Activated naive CD4-positive, alpha-beta T cell (primary cell): Measurements from ENCODE around the gene PCDHGA2.
A peak's percentile ranks its signal among the peaks of the same experiment; 100 is the strongest.
"Not testable (repeated sequence)": the region's sequence is repeated elsewhere in the genome, so short reads cannot be mapped to it uniquely, and the experiment has no call there.

Experiments used
- DNase-seq, 4 experiments: peaks; one replicate each; lab custom pipeline; 2025; lab: John Stamatoyannopoulos, UW

Gene PCDHGA2

DNA sequence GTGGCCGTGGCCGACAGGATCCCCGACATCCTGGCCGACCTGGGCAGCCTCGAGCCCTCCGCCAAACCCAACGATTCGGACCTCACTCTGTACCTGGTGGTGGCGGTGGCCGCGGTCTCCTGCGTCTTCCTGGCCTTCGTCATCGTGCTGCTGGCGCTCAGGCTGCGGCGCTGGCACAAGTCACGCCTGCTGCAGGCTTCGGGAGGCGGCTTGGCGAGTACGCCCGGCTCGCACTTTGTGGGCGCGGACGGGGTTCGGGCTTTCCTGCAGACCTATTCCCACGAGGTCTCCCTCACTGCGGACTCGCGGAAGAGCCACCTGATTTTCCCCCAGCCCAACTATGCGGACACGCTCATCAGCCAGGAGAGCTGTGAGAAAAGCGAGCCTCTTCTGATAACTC lies 7.5 kb downstream of the PCDHGA2 start:
- DNase-seq = not testable (repeated sequence)

DNA sequence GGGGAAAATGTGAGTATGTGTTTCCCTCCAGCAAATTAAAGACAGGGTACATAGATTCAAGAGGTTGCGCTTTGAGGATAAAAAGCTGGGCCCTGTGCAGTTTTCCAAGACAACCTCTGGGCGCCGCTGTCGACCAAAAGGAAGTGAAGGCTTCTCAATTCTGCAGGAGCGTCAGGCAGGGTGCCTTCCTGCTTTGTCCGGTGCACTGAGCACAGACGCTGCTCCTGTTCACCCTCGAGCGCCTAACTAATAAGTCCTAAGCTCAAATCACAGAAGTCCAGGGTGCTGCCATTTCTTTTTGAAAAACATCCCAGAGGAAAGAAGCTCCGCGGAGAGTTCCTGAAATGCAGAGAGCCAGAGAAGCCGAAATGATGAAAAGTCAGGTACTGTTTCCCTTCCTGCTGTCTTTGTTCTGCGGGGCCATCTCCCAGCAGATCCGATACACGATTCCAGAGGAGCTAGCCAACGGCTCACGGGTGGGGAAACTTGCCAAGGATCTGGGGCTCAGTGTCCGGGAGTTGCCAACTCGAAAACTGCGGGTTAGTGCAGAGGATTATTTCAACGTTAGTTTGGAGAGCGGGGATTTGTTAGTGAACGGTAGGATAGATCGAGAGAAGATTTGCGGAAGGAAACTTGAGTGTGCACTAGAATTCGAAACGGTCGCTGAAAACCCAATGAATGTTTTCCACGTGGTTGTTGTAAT lies 11.5 kb downstream of the PCDHGA2 start, which contains the start of gene PCDHGB1:
Gene PCDHGB1 (plus strand): TSS at position 183 of the 703 bp plus-strand sequence. CDS start 162 bp downstream, at position 345.
- no peak for DNase-seq

GRCh38 chr5:141351591-141351990 lies 13.0 kb downstream of the PCDHGA2 start:
- DNase-seq = no peak

DNA sequence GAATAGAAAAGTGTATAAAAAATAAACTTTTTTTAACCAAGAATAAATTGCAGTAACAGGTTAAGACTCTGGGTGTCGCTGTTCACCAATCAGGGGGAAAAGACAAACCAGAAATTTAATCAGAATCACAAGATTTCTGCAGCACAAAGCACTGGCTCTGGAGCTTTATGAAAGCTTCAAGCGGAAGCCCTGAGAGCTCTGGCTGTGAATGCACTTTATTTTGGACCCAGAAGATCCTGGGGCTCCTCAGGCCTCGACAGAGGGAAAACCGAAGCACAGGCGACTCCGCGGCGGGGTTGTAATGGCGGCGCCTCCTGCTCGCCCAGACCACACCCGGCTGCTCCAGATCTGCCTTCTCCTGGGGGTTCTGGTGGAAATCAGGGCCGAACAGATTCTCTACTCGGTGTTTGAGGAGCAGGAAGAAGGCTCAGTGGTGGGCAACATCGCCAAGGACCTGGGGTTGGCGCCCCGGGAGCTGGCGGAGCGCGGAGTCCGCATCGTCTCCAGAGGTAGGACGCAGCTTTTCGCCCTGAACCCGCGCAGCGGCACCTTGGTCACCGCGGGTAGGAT lies 16.4 kb downstream of the PCDHGA2 start, which contains the start of gene PCDHGA4:
Gene PCDHGA4 (plus strand): TSS at position 122 of the 570 bp plus-strand sequence. CDS start 87 bp downstream, at position 209.
- DNase-seq = no peak

DNA sequence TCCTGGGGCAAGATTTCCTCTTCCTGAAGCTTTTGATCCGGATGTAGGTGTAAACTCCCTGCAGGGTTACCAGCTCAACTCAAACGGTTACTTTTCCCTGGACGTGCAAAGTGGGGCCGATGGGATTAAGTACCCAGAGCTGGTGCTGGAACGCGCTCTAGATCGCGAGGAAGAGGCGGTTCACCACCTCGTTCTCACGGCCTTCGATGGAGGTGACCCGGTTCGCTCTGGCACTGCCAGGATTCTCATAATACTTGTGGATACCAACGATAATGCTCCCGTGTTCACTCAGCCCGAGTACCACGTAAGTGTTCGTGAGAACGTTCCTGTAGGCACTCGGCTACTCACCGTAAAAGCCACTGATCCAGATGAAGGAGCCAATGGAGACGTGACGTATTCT lies 17.1 kb downstream of the PCDHGA2 start:
- DNase-seq = no peak

- DNase-seq = no peak
Observed at GRCh38 chr5:141356133-141356532, 17.6 kb downstream of the PCDHGA2 start.

- DNase-seq = no peak
Observed at GRCh38 chr5:141356950-141357349, 18.4 kb downstream of the PCDHGA2 start.

DNA sequence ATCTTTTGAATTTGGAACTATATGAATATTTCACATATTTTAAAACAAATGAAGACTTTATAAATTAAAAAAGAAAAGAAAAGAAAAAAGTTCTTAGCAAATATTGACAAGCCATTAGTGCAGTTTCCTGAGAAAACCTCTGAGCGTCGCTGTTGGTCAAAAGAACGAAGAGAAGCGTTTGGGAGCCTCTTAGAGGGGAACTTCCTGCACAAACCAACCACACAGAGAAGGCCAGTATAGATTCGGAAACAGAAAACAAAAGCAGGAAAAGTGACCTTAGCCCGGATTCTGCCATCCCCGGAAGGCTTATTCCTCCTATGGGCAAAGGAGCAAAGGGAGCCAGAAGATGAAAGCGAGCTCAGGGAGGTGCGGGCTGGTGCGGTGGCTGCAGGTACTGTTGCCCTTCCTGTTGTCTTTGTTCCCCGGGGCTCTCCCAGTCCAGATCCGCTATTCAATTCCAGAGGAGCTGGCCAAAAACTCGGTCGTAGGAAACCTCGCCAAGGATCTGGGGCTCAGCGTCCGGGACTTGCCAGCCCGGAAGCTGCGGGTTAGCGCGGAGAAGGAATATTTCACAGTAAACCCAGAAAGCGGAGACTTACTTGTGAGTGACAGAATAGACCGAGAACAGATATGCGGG lies 21.3 kb downstream of the PCDHGA2 start, which contains the start of gene PCDHGB2:
Gene PCDHGB2 (plus strand): TSS at position 205 of the 637 bp plus-strand sequence. CDS start 142 bp downstream, at position 347.
- no peak for DNase-seq

DNA sequence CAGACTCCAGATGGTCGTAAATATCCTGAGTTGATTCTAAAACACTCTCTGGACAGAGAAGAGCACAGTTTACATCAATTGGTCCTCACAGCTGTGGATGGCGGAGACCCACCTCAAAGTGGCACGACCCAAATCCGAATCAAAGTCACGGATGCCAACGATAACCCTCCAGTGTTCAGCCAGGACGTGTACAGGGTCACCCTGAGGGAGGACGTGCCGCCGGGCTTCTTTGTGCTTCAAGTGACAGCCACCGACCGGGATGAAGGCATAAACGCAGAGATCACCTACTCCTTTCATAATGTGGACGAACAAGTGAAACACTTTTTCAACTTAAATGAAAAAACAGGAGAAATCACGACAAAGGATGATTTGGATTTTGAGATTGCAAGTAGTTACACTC lies 22.1 kb downstream of the PCDHGA2 start:
- no peak for DNase-seq

DNA sequence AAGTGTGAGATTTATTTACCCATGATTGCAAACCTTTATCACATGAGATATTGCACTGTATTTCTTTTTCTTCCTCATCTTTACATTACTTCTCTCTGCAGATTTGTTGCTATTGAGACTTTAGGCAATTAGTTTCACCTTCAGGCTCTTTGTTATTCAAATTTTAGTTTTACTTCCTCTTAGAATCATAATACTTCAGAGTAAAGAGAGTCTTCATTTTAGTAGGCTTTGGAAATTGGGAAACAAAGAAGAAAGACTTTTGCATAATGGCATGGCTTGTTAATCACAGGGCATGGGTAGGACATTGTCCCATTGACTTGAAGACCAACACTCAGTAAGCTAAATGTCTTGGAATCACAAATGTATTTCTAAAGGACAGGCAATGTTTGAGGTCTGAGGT lies 24.2 kb downstream of the PCDHGA2 start:
- no peak for DNase-seq

- no peak for DNase-seq
Observed at GRCh38 chr5:141363952-141364660, 25.5 kb downstream of the PCDHGA2 start, which contains the start of gene PCDHGA5. PCDHGA5 (plus strand) TSS chr5:141364162; CDS start chr5:141364331, 169 bp downstream.

DNA sequence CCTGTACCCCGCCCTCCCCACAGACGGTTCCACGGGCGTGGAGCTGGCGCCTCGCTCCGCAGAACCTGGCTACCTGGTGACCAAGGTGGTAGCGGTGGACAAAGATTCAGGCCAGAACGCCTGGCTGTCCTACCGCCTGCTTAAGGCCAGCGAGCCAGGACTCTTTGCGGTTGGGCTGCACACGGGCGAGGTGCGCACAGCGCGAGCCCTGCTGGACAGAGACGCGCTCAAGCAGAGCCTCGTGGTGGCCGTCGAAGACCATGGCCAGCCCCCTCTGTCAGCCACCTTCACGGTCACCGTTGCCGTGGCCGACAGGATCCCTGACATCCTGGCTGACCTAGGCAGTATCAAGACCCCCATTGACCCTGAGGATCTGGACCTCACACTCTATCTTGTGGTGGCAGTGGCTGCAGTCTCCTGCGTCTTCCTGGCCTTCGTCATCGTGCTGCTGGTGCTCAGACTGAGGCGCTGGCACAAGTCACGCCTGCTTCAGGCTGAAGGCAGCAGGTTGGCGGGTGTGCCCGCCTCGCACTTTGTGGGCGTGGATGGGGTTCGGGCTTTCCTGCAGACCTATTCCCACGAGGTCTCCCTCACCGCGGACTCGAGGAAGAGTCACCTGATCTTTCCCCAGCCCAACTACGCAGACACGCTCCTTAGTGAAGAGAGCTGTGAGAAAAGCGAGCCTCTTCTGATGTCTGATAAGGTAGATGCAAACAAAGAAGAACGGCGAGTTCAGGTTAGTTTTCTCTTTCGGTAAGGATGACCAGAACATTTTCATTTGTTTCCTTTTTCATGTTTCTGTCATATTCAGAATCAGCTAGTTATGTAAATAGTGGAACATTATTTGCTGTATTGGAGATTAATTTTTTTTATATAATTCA lies 27.7 kb downstream of the PCDHGA2 start:
- DNase-seq = no peak

- DNase-seq = peak in 1 of 4 experiments; percentile 7
Observed at GRCh38 chr5:141369994-141370848, 31.7 kb downstream of the PCDHGA2 start, which contains the start of gene PCDHGB3. PCDHGB3 (plus strand) TSS chr5:141370242; CDS start chr5:141370395, 153 bp downstream.

DNA sequence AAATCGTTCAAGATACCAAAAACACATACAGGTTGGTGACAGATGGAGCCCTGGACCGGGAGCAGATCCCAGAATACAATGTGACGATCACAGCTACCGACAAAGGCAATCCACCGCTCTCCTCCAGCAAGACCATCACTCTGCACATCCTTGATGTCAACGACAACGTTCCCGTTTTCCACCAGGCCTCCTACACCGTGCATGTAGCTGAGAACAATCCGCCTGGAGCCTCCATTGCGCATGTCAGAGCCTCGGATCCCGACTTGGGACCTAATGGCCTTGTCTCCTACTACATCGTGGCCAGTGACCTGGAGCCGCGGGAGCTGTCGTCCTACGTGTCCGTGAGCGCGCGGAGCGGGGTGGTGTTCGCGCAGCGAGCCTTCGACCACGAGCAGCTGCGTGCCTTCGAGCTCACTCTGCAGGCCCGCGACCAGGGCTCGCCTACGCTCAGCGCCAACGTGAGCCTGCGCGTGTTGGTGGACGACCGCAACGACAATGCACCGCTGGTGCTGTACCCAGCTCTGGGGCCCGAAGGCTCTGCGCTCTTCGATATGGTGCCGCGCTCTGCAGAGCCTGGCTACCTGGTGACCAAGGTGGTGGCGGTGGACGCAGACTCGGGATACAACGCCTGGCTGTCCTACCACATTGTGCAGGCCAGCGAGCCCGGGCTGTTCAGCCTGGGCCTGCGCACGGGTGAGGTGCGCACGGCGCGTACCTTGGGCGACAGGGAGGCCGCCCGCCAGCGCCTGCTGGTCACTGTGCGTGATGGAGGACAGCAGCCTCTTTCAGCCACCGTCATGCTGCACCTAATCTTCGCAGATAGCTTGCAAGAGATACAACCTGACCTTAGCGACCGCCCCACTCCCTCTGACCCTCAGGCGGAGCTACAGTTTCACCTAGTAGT lies 33.3 kb downstream of the PCDHGA2 start:
- no peak for DNase-seq

DNA sequence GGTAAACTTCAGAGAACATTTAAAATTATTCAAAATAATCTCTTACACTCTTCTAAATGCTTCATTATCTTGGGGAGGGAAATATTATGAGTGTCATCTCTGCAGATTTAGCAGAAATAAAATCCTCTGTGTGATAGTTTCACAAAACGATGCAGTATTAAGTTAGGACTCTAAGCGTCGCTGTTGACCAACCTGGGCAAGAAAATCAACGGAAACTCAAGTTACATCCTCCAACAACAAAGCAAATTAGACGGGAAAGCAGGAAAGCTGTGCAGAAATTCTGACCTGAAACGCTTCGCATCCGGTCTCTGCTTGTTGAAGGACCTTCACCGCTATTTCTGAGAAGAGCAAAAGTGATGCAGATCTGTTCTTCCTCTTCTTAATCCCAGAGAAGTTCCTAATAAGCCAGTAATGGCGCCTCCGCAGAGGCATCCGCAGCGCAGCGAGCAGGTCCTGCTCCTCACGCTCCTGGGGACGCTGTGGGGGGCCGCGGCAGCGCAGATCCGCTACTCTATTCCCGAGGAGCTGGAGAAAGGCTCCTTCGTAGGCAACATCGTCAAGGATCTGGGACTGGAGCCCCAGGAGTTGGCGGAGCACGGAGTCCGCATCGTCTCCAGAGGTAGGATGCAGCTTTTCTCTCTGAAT lies 35.2 kb downstream of the PCDHGA2 start, which contains the start of gene PCDHGA6:
Gene PCDHGA6 (plus strand): TSS at position 219 of the 645 bp plus-strand sequence. CDS start 193 bp downstream, at position 412.
- no peak for DNase-seq

DNA sequence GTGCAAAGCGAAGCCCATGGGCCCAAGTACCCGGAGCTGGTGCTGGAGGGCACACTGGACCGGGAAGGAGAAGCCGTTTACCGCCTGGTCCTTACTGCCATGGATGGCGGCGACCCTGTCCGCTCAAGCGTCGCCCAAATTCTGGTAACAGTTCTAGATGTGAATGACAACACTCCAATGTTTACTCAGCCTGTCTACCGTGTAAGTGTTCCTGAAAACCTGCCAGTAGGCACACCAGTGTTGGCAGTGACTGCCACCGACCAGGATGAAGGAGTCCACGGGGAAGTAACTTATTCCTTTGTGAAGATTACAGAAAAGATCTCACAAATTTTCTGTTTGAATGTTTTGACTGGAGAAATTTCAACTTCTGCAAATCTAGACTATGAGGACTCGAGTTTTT lies 36.1 kb downstream of the PCDHGA2 start:
- no peak for DNase-seq

DNA sequence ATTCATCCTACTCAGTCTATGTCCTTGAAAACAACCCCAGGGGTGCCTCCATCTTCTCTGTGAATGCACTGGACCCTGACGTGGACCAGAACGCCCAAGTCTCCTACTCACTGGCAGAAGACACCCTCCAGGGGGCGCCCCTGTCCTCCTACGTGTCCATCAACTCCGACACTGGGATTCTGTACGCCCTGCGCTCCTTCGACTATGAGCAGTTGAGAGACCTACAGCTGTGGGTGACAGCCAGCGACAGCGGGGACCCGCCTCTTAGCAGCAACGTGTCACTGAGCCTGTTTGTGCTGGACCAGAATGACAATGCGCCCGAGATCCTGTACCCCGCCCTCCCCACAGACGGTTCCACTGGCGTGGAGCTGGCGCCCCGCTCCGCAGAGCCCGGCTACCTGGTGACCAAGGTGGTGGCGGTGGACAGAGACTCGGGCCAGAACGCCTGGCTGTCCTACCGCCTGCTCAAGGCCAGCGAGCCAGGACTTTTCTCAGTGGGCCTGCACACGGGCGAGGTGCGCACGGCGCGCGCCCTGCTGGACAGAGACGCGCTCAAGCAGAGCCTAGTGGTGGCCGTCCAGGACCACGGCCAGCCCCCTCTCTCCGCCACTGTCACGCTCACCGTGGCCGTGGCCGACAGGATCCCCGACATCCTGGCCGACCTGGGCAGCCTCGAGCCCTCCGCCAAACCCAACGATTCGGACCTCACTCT lies 37.0 kb downstream of the PCDHGA2 start:
- DNase-seq = not testable (repeated sequence)
